CD4-positive, alpha-beta T cell treated with Interleukin-15 for 4 hours (primary cell): ENCODE measurements around the gene ERF.

Source experiments
- DNase-seq: peaks from one replicate; pipeline ENCODE4 v3.0.0-alpha.2; 2020; ENCODE audit warnings: low spot score

The ERF gene

DNA sequence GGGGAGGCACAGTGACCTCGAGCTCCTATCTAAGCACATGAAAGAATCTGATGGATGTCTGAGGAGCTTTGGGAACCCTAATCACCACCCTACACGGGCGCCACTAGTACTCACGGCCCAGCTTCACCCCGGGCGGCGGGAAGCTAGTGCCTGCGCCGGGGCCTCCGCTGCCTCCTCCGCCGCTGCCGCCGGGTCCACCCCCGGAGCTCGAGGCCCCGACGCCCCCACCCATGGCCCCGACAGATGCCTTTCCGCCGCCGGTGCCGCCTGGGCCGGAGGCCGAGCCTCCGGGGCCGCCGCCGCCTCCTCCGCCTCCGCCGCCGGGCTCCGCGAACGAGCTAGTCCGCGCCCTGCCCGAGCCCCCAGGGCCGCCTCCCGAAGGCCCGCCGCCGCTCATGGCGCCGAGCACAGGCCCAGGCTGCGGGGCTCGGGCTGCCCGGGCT is 12.8 kb downstream of the ERF start:
- no peak for DNase-seq

GRCh38 chr19:42241279-42241678 is 13.6 kb downstream of the ERF start:
- DNase-seq, result no peak

DNA sequence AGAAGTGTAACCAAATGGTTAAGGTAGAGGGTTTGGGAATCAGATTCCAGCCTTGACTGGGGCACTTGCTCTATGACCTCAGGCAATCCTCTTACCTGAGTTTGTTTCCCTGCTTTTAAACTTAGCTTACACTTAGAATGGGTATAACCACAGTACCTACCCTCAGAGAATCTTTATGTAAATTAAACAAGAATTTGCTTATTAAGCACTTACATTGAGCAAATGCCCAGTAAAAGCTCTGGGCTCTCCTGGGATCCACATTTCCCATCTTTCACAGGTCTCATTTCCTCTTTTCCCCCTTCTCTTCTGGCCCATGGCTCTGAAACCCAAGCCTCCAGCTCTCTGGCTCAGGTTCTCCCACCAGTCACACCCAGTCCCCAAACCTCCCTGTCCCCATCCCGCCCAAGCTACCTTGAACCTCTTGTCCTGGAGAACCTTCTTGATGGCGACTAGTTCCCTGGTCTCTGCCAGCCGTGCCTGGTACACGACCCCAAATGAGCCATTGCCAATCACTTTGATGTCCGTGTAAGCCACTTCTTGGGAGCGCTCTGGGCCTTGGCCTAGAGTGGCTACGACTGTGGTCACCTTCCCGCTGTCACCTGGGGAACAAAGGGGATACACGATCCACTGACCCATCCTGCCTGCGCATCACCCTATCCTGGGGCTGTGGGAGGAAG is 15.2 kb downstream of the ERF start:
- no peak for DNase-seq

DNA sequence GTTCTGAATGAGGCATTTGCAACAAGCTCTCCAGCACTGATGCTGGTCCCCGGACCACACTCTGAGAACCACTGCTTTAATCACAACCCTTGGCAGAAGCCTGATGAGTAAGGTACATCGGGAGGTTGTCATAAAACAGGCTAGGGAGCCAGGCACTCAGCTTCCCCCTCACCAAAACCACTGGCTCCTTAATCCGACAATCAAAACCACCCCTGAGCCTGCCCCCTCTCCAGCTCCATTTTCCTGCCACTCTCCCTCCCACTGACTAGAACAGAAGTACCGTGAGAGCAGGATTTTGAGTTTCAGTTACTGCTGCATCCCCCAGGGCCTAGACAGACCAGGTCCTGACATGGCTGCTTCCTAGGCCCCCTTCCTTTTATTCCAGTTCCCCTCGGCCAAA is 19.7 kb downstream of the ERF start:
- no peak for DNase-seq

- no peak for DNase-seq
These were observed 20.6 kb downstream of the ERF start for GRCh38 chr19:42234364-42234763.

- DNase-seq, result no peak
These were observed 21.1 kb downstream of the ERF start for GRCh38 chr19:42233678-42234292.

- DNase-seq, result no peak
These were observed 21.8 kb downstream of the ERF start for GRCh38 chr19:42233106-42233505.

- DNase-seq, result no peak
These were observed 22.5 kb downstream of the ERF start for GRCh38 chr19:42232435-42232834.

DNA sequence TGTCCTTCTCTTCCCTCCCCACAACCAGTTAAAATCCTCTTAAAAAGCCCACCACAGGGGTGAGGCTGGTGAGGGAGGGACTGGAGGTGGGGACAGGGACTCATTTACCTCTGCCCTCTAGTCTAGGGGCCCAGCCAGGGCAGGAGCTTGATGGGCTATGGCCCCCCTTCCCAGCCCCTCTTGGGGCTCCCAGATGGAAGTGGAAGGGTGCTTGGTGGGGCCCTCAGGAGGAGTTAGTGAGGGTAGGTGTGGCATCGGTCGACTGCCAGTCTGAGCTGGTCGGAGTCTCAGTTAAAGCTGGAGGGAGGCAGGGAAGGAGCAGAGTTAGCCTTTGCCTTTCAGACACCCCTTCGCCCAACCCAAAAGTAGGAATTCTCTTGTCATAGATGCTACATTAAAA is 24.4 kb downstream of the ERF start:
- no peak for DNase-seq

DNA sequence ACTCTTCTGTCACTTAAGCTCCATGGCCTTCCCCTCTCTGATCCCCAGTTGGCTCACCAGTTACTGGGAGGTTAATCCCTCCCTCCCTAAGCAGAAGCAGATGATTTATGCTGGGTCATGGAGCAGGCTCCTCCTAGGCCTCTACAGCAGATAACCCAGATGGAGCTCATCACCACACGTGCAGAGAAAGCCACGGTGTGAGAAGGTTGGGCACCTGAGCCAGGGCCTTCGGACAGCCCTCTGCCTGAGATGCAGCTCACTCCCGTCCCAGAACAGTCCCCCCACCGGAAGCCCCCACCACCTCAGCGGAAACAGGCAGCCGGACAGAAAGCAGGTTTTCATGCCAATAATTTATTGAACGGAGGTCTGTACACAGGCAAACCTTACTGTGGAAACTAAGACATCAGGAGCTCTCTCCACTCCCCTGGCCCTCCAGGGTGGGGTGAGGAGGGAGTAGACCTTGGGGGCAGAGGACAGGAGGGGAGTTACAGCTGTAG is 25.0 kb downstream of the ERF start:
- DNase-seq, result no peak

- DNase-seq, result no peak
These were observed 25.6 kb downstream of the ERF start for GRCh38 chr19:42229301-42229854.

GRCh38 chr19:42228641-42229040 is 26.3 kb downstream of the ERF start:
- DNase-seq, result no peak

- DNase-seq, result no peak
These were observed 28.0 kb downstream of the ERF start for GRCh38 chr19:42226886-42227285.

DNA sequence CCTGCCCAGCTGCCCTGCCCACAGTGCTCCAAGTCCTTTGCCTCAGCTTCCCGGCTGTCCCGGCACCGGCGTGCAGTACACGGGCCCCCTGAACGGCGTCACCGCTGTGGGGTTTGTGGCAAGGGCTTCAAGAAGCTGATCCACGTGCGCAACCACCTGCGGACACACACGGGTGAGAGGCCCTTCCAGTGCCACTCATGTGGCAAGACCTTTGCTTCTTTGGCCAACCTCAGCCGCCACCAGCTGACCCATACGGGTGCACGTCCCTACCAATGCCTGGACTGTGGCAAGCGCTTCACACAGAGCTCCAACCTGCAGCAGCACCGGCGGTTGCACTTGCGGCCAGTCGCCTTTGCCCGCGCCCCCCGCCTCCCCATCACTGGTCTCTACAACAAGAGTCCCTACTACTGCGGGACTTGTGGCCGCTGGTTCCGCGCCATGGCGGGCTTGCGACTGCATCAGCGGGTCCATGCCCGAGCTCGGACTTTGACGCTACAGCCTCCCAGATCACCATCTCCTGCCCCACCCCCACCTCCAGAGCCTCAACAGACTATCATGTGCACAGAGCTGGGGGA is 29.1 kb downstream of the ERF start:
- no peak for DNase-seq

- no peak for DNase-seq
These were observed 29.8 kb downstream of the ERF start for GRCh38 chr19:42224940-42225717.

GRCh38 chr19:42220751-42221097 is 34.2 kb downstream of the ERF start:
- DNase-seq, result no peak

DNA sequence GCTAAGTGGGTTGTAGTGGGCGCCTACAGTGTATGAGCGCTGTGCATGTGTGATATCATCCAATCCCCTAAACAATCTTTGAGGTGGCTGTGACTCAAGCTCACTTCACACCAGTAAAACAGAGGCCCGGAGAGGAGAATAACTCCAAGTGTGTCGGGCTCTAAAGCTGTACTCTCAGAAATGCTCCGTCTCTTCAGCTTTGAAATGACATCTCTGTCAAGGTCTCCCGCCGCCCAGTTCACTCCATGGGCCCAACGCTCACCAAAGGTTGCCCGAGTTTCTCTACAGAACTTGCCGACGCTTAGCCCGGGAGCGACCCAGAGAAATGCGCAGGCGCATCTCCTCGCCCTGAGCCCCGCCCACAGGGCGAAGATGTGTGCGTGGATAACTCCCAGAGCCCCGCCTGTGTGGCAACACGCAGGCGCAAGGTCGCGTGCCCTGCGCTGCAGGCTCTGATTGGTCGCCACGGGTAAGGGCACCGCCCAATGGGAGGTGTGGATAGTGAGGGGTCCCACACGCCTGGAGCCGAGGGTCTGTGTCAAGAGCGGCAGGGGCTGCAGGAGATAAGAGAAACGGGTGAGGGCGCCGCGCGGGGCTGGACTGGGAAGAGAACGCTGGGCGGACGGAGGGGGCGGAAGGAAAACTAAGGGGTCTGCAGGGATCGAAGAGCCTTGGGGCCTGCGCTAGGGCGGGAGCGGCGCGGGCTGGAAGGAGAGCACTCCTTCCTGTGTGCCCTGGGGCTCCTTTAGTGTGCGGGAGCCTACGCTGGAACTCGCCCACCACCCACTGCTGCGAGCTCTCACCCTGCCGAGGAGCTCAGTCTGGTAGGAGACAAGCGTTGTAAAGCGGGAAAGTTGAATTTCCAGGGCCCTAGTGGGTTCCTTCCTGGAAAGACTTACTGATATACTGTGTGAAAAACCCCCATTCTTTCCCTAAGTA is 34.8 kb downstream of the ERF start, which contains the start of gene ZNF526:
TSS of gene ZNF526 (plus strand) at position 501 of the 939 bp plus-strand sequence. CDS start 4,092 bp downstream, outside the sequence.
- peak; percentile 97 for DNase-seq

GRCh38 chr19:42217520-42218437 is 37.1 kb downstream of the ERF start, which contains the start of gene DEDD2:
Gene DEDD2, minus strand, starts transcription at chr19:42217677. Its CDS starts 670 bp downstream, at chr19:42217007.
- DNase-seq, result peak; percentile 100

- no peak for DNase-seq
These were observed 38.0 kb downstream of the ERF start for GRCh38 chr19:42216653-42217519.
